GM23338 (cell line): Measurements from ENCODE around the gene CCDC40. TPM values are rescaled to one million over a fixed set of nuclear protein-coding genes. Genes with fewer than 3 reads are reported as not detected.

Source experiments
- ATAC-seq: fragments of 200-7000 bp; cut with Tn5 transposase; 3 replicates; pipeline ENCODE4 v1.9.1; 2020
- DNase-seq: peaks from one replicate; pipeline ENCODE4 v3.0.0-alpha.2; 2015; ENCODE audit warnings: low spot score
- H2AFZ ChIP-seq: fragments of 200-600 bp; sonication (generic); 2 replicates; pipeline ENCODE4 v1.8.0; 2016; ENCODE audit warnings: antibody characterized with exemption, mild to moderate bottlenecking, moderate library complexity
- H3F3A ChIP-seq: fragments of 200-600 bp; sonication (generic); replicated peaks from 2 replicates; pipeline ENCODE4 v1.8.0; 2017; ENCODE audit warnings: antibody characterized with exemption, mixed run types, low read depth
- H3K27ac ChIP-seq: fragments of 200-600 bp; sonication (generic); 2 replicates; pipeline ENCODE4 v1.6.1; 2016; ENCODE audit warnings: low read depth
- H3K27me3 ChIP-seq: fragments of 200-600 bp; sonication (generic); 2 replicates; pipeline ENCODE4 v1.8.0; 2016; ENCODE audit warnings: mild to moderate bottlenecking, mixed run types, moderate library complexity; ENCODE audit not compliant: insufficient read depth
- H3K36me3 ChIP-seq: fragments of 200-600 bp; sonication (generic); 2 replicates; pipeline ENCODE4 v1.8.0; 2016; ENCODE audit warnings: mild to moderate bottlenecking; ENCODE audit not compliant: insufficient read depth
- H3K4me1 ChIP-seq: fragments of 200-600 bp; sonication (generic); 2 replicates; pipeline ENCODE4 v1.8.0; 2016; ENCODE audit warnings: mild to moderate bottlenecking, moderate library complexity; ENCODE audit not compliant: insufficient read depth
- H3K4me2 ChIP-seq: fragments of 200-600 bp; sonication (generic); 2 replicates; pipeline ENCODE4 v1.7.1; 2017; ENCODE audit warnings: mixed run types
- H3K4me3 ChIP-seq: fragments of 200-600 bp; sonication (generic); 2 replicates; pipeline ENCODE4 v1.6.1; 2016; ENCODE audit warnings: mixed run types
- H3K79me2 ChIP-seq: fragments of 200-600 bp; sonication (generic); replicated peaks from 2 replicates; pipeline ENCODE4 v1.8.0; 2017; ENCODE audit warnings: mild to moderate bottlenecking; ENCODE audit not compliant: insufficient read depth
- H3K9me2 ChIP-seq: fragments of 200-600 bp; sonication (generic); 2 replicates; pipeline ENCODE4 v1.8.0; 2017; ENCODE audit not compliant: insufficient read depth
- H4K20me1 ChIP-seq: fragments of 200-600 bp; sonication (generic); replicated peaks from 2 replicates; pipeline ENCODE4 v1.8.0; 2017; ENCODE audit warnings: mild to moderate bottlenecking; ENCODE audit not compliant: insufficient read depth
- H3K27ac Mint-ChIP-seq: 2 replicates; pipeline ENCODE4 v1.8.0; 2020; ENCODE audit warnings: inconsistent platforms, mild to moderate bottlenecking, moderate library complexity, mixed read lengths
- H3K27me3 Mint-ChIP-seq: 3 replicates; pipeline ENCODE4 v1.8.0; 2022; ENCODE audit warnings: low read depth, mild to moderate bottlenecking, moderate library complexity, mixed read lengths, inconsistent platforms; ENCODE audit not compliant: insufficient read depth, poor library complexity
- H3K36me3 Mint-ChIP-seq: 3 replicates; pipeline ENCODE4 v1.8.0; 2021; ENCODE audit warnings: low read depth, mild to moderate bottlenecking, inconsistent platforms, moderate library complexity, mixed read lengths
- H3K4me1 Mint-ChIP-seq: 3 replicates; pipeline ENCODE4 v1.8.0; 2020; ENCODE audit warnings: mild to moderate bottlenecking, inconsistent platforms, mixed read lengths
- H3K4me3 Mint-ChIP-seq: 3 replicates; pipeline ENCODE4 v1.8.0; 2021; ENCODE audit warnings: moderate library complexity, mild to moderate bottlenecking, inconsistent platforms, mixed read lengths
- H3K9me3 Mint-ChIP-seq: 3 replicates; pipeline ENCODE4 v1.8.0; 2020; ENCODE audit warnings: moderate library complexity, mild to moderate bottlenecking, inconsistent platforms, mixed read lengths
- CREB1 ChIP-seq: fragments of 250-450 bp; sonication (Bioruptor Pico); IDR thresholded peaks from 2 replicates; pipeline ENCODE4 v1.5.0; 2020; ENCODE audit warnings: low read depth, mild to moderate bottlenecking, moderate library complexity
- CTCF ChIP-seq, 2 experiments: fragments of 200-600 bp in 1 of 2; sonication (generic) in 1 of 2; conservative IDR thresholded peaks; 2 replicates each; pipeline versions ENCODE4 v1.5.1 to v1.6.1; 2016 to 2017; ENCODE audit warnings: antibody characterized with exemption in 2 of 2, low read depth in 2 of 2, mild to moderate bottlenecking in 2 of 2, moderate library complexity in 1 of 2
- ETS1 ChIP-seq: IDR thresholded peaks from 2 replicates; pipeline ENCODE4 v1.6.1; 2016; ENCODE audit warnings: antibody characterized with exemption
- EZH2 ChIP-seq: fragments of 200-600 bp; sonication (generic); IDR thresholded peaks from one replicate; pipeline ENCODE4 v1.8.0; 2017; ENCODE audit warnings: antibody characterized with exemption, mild to moderate bottlenecking, low read depth; ENCODE audit not compliant: unreplicated experiment
- EZH2phosphoT487 ChIP-seq: fragments of 200-600 bp; sonication (generic); IDR thresholded peaks from one replicate; pipeline ENCODE4 v1.8.1; 2018; ENCODE audit warnings: antibody characterized with exemption; ENCODE audit not compliant: unreplicated experiment
- NANOG ChIP-seq: IDR thresholded peaks from 2 replicates; pipeline ENCODE4 v1.6.1; 2016; ENCODE audit warnings: antibody characterized with exemption, borderline replicate concordance
- POLR2AphosphoS5 ChIP-seq: IDR thresholded peaks from 2 replicates; pipeline ENCODE4 v1.6.1; 2016; ENCODE audit warnings: antibody characterized with exemption, low read depth
- REST ChIP-seq: IDR thresholded peaks from one replicate; pipeline ENCODE4 v1.6.1; 2018; ENCODE audit warnings: antibody characterized with exemption; ENCODE audit not compliant: unreplicated experiment
- STAT1 ChIP-seq: IDR thresholded peaks from one replicate; pipeline ENCODE4 v1.6.1; 2016; ENCODE audit warnings: antibody characterized with exemption; ENCODE audit not compliant: unreplicated experiment
- ZNF114 ChIP-seq: fragments of 250-450 bp; sonication (Bioruptor Pico); IDR thresholded peaks from 2 replicates; pipeline ENCODE4 v1.5.0; 2020; ENCODE audit warnings: mild to moderate bottlenecking, moderate library complexity
- ZNF331 ChIP-seq: fragments of 250-450 bp; sonication (Bioruptor Pico); IDR thresholded peaks from 2 replicates; pipeline ENCODE4 v1.5.0; 2020; ENCODE audit warnings: low read depth, mild to moderate bottlenecking, moderate library complexity
- microRNA counts: library from miRNA; unstranded; fragments of <30 nt; microRNA quantifications from one replicate; lab custom pipeline; 2017
- microRNA-seq: library from miRNA; unstranded; fragments of <30 nt; microRNA quantifications from one replicate; pipeline ENCODE4, GENCODE V29; 2017
- polyA plus RNA-seq: library from polyadenylated mRNA; unstranded; fragments of >200 nt; fragmentation: Nextera tagmentation; extraction: Ambion mirVana; gene quantifications from 2 replicates; pipeline ENCODE4 v1.2.1, GENCODE V29; 2016
- small RNA-seq: library from RNA; depleted of rRNA; stranded (forward); fragments of <200 nt; gene quantifications from one replicate; pipeline ENCODE3, GENCODE V24; 2014; ENCODE audit warnings: low replicate concordance
- total RNA-seq: library from RNA; depleted of rRNA; stranded (reverse); fragments of >200 nt; shearing (Covaris generic); gene quantifications from 2 replicates; pipeline ENCODE4 v1.2.3, GENCODE V29; 2014; rRNA removed

CCDC40 gene
- total and polyA plus RNA-seq, 2 experiments from 2014 or later, result 7.6 to 8.1 TPM

GRCh38 chr17:80147035-80147822, 110.8 kb downstream of the CCDC40 start, which contains the start of gene EIF4A3:
Gene EIF4A3 (minus strand): TSS chr17:80147128. CDS start chr17:80146961, 167 bp downstream.
- H3K4me3 ChIP-seq, result peak within 1 kb of the TSS; percentile 98
- H3K4me2 ChIP-seq, result peak within 1 kb of the TSS; percentile 97
- ATAC-seq, result peak; percentile 85
- Mint-ChIP-seq H3K27ac (peak within 1 kb of the TSS; percentile 90), H3K4me1 (peaks cover 31% of the 10 kb centered on the region), H3K4me3 (peak within 1 kb of the TSS; percentile 87), H3K27me3 (peaks cover 15% of the 10 kb centered on the region), H3K36me3 (peaks cover 36% of the 10 kb centered on the region), H3K9me3 (no peaks in the 10 kb centered on the region)
- H3K27ac ChIP-seq, result peak within 1 kb of the TSS; percentile 68
- H3F3A ChIP-seq, result 0 out of 2 replicates have a peak, but pooled peaks cover 11% of the 10 kb centered on the region
- H3K79me2 ChIP-seq, result peaks cover 60% of the 10 kb centered on the region
- H4K20me1 ChIP-seq, result peaks cover 45% of the 10 kb centered on the region
- H3K27me3 ChIP-seq, result no peaks in the 10 kb centered on the region
- H2AFZ ChIP-seq, result peak within 1 kb of the TSS; percentile 56
- TF ChIP-seq CTCF (conservative IDR thresholded peaks at IDR 0.05; ENCODE audit: low read depth in 2 of 2) (peak in 1 of 2 experiments; percentile 24; a peak in 2 of 4 replicates), ETS1 (no peak), POLR2AphosphoS5 (peak; percentile 95), STAT1 (no peak), EZH2 (no peak), NANOG (no peak), EZH2phosphoT487 (no peak), ZNF114 (no peak), REST (no peak), ZNF331 (CRISPR knock-in tag) (no peak), CREB1 (peak; percentile 86)
- DNase-seq, result peak; percentile 100
- no peaks in the 10 kb centered on the region for H3K9me2 ChIP-seq
- peaks cover 29% of the 10 kb centered on the region for H3K36me3 ChIP-seq
- H3K4me1 ChIP-seq, result peaks cover 17% of the 10 kb centered on the region

MicroRNAs encoded within 50 kb of the gene (microRNA counts, 767-probe panel; counts per million panel counts)
- not detected for microRNA hsa-miR-1268b (lab: Ali Mortazavi, UCI)

Small RNA genes lying within 50 kb of the gene (microRNA-seq; reads per million reads assigned to microRNA genes)
- gene MIR1268B, result not detected

Small RNA genes lying within 50 kb of the gene (small RNA-seq; reads per million reads assigned to genes)
- not detected for gene AC087741.2
- not detected for gene MIR1268B

Other genes starting within 250 kb of the CCDC40 start
- gene CBX8, start 239.6 kb upstream of the CCDC40 start, total RNA-seq, result 0.16 and 1.0 TPM in 2 replicates
- gene CBX8, start 239.6 kb upstream of the CCDC40 start, polyA plus RNA-seq, result 1.1 and 1.3 TPM in 2 replicates
- 4.6 and 5.7 TPM in 2 replicates for gene CBX4, start 197.2 kb upstream of the CCDC40 start, total RNA-seq
- 1.4 TPM in 2 replicates for gene CBX4, start 197.2 kb upstream of the CCDC40 start, polyA plus RNA-seq
- 93.5 and 104 TPM in 2 replicates for gene TBC1D16, start 770 bp upstream of the CCDC40 start, total RNA-seq
- gene TBC1D16, start 770 bp upstream of the CCDC40 start, polyA plus RNA-seq, result 15.2 and 16.7 TPM in 2 replicates
- 77.4 and 98.1 TPM in 2 replicates for gene GAA, start 64.9 kb downstream of the CCDC40 start, total RNA-seq
- gene GAA, start 64.9 kb downstream of the CCDC40 start, polyA plus RNA-seq, result 72.5 and 73.9 TPM in 2 replicates
- 146 and 168 TPM in 2 replicates for gene EIF4A3, start 110.5 kb downstream of the CCDC40 start, total RNA-seq
- 147 and 156 TPM in 2 replicates for gene EIF4A3, start 110.5 kb downstream of the CCDC40 start, polyA plus RNA-seq
- gene CARD14, start 133.4 kb downstream of the CCDC40 start, total RNA-seq, result 0.52 TPM in 1 of 2 replicates, not detected in the other
- gene CARD14, start 133.4 kb downstream of the CCDC40 start, polyA plus RNA-seq, result 0.08 TPM in 1 of 2 replicates, not detected in the other
- gene SGSH, start 183.7 kb downstream of the CCDC40 start, total RNA-seq, result 9.6 and 26.9 TPM in 2 replicates
- gene SGSH, start 183.7 kb downstream of the CCDC40 start, polyA plus RNA-seq, result 17.5 and 18.6 TPM in 2 replicates
- gene SLC26A11, start 183.8 kb downstream of the CCDC40 start, total RNA-seq, result 16.1 and 23.0 TPM in 2 replicates
- gene SLC26A11, start 183.8 kb downstream of the CCDC40 start, polyA plus RNA-seq, result 10.8 and 10.9 TPM in 2 replicates
- 52.5 and 67.2 TPM in 2 replicates for gene RNF213, start 224.2 kb downstream of the CCDC40 start, total RNA-seq
- gene RNF213, start 224.2 kb downstream of the CCDC40 start, polyA plus RNA-seq, result 21.2 and 21.9 TPM in 2 replicates